ENCODE results near the gene SEMA3G. TPM values are rescaled to one million over a fixed set of nuclear protein-coding genes. Genes with fewer than 3 reads are reported as not detected.

Gene SEMA3G
- total RNA-seq, 2 donors from 2014 or later: 5.1 to 5.5 TPM

DNA sequence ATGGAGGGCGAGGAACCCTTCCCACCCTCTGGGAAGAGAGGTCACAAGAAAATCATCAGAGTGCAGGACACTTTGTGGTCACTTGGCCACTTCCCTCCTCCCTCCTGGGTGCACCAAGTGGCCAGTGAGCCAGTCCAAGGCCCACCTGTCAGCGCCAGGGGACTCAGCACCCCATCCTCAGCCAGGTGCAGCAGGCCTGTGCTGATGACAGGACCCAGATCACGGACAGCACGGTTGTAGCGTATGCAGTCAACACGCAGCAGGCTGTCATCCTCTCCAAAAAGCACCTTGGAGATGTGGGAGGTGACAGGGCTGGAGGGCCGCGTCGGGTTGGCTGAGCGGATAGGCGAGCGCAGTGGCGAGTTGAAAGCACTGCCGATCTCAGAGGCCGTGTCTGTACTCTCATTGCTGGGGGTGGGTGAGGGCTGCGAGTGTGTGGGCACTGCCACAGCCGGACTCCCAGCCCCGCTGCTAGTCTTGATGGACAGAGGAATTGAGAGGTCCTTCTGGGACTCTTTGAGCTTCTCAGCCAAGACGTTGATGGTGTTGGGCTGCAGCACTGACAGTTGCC lies 41.5 kb downstream of the SEMA3G start:
- intact Hi-C loops (cut with DNase I, micrococcal nuclease): no loop called here
- no peak for DNase-seq
- no peak for ATAC-seq

DNA sequence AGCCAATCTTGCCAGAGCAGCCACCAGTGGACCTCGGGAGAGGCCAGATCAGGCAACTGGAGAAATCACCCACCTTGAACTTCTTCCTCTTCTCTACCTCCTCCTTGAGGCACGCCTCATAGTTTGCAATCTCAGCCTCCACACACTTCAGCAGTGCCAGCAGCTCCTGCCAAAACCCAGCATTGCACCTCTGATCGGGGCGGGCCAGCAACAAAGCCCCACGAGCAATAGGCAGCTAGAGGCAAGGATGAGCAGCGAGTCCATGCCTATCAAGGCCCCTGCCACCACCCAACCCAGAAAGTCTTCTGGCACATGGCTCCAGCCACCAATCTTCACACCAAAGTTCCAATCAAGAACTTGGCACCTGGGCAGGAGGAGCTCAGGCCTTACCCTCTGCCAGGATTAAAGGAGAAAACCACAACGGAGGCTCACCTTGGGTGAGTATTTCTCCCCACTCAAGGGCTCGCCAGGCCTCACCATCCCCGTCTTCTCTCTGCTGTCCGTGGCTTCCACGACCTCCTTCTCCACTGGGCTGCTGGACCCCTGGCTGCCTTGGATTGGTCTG lies 42.1 kb downstream of the SEMA3G start:
- no peak for DNase-seq
- intact Hi-C loops (cut with DNase I, micrococcal nuclease): no loop called here
- ATAC-seq: no peak

DNA sequence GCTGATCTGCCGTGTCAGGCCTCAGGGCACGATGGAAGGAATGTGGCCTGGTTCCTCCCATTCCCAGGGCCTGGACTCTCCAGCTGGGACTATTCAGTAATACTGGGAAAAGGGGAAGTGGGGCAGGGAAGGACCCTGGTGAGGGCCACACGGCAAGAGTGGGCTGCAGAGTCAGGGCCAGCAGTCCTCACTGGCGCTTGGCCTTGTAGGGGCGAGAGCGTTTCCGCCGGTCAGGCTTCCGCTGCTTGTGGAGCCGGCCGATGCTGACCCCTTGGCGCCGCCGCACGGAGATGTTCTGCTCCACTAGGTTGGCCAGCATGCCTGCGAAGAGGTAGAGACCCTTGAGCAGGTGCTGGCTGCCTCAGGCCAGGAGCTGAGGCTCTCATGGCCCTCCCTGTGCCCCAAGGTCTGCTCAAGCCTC lies 42.8 kb downstream of the SEMA3G start:
- DNase-seq: no peak
- intact Hi-C loops (cut with DNase I, micrococcal nuclease): no loop called here
- ATAC-seq: no peak

DNA sequence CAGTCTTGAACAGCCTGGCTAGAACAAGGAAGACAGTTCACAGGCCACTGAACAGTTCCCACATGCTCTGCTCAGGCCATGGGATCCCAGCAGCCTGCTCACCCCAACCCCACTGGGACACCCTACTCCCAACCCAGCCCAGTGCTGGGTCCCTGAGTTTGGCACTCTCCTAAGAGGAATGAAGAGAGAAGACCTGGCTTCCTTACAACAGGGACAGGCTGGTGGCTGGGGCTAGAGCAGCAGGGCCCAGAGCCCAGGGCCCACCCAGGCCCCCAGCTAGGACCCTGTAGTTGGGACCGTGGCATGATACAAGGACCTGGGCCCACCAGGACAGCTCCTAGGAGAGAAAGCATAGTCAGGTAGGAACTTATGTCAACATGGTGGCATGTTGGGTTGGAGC lies 43.4 kb downstream of the SEMA3G start:
- ATAC-seq (no peak), DNase-seq (no peak)
- intact Hi-C loops (cut with DNase I, micrococcal nuclease): no loop called here

DNA sequence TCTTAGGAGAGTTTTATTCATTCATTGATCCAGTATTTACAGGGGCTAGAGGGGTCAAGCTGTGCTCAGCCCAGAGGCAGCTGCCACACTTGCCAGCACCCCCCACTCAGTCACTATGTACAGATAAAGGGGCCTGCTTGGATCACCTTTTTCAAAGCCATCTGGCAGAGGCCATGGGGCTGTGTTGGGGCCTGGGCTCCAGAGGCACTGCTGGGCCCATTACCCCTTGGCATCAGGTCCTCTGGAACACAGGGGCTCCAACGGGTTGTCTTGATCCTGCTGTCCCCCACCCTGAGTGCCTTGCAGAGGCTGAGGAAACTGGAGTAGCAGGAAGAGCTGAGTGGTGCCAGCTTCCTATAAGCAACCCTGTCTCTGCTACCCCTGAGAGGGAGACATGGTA lies 43.9 kb downstream of the SEMA3G start:
- intact Hi-C loops (cut with DNase I, micrococcal nuclease): no loop called here
- DNase-seq (no peak), ATAC-seq (no peak)

DNA sequence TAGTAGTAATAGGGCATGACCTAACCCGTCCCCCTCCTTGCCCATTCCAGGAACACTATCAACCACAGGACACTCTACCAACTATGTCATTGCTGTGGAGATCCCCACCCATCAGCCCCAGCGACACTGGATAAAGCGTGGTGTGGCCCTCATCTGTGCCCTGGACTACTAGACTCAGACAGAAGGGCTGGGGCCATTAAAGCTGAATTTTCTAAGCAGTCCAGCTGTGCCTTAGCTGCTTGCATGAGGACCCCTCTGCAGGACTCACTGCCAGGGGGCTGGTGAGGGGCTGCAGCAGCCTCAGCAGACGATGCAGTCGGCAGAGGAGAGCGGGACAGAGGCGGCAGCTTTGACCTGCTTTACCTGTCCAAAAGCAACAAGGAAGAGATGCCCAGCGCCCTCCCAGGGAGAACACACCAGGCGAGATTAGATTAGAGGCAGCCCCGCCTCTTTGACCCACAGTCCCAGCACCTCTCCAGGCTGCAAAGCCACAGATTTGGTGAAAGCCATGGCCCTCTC lies 44.6 kb downstream of the SEMA3G start:
- no peak for DNase-seq
- ATAC-seq: peak; percentile 31
- intact Hi-C loops (cut with DNase I, micrococcal nuclease): no loop called here

DNA sequence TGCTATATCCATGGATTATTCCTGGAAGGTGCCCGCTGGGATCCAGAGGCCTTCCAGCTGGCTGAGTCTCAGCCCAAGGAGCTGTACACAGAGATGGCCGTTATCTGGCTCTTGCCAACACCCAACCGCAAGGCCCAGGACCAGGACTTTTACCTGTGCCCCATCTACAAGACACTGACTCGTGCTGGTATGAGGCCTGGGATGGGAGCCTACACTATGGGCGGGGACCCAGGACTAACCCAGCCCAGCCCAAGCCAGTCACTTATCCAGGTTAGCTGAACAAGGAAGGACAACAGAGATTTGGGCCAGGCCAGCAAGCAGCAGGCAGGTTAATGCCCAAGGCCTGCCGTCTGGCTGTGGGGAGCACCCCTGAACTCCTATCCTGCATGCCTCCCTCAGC lies 45.3 kb downstream of the SEMA3G start:
- ATAC-seq (peak; percentile 58), DNase-seq (no peak)
- intact Hi-C loops (cut with DNase I, micrococcal nuclease): no loop called here

DNA sequence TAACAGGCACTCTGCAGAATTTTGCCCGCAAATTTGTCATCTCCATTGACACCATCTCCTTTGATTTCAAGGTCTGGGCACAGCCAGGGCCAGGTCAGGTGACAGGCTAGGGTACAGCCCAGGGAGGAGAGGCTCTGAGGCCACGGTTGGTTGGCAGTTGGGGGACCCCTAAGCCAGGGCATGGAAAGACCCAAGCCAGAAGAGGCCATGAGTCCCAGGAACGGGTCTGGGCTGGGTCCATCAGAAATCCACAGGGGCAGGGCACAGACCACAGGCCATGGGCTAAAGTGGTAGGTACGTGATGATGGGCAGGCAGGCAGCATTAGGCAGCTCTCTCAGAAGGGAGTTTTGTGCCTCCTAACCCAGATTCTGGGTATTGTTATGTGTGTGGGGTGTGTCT lies 45.8 kb downstream of the SEMA3G start:
- intact Hi-C loops (cut with DNase I, micrococcal nuclease): no loop called here
- no peak for DNase-seq
- ATAC-seq: no peak

DNA sequence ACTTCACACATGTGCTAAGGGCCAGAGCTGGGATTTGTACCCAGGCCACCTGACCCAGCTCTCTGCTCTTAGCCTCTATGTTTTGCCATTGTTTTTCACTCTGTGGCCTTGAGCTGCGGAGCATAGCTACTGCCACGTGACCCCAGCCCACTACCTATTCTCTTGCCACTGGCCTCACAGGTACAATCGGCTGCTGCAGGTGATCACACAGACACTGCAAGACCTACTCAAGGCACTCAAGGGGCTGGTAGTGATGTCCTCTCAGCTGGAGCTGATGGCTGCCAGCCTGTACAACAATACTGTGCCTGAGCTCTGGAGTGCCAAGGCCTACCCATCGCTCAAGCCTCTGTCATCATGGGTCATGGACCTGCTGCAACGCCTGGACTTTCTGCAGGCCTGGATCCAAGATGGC lies 46.2 kb downstream of the SEMA3G start:
- intact Hi-C loops (cut with DNase I, micrococcal nuclease): no loop called here
- no peak for ATAC-seq
- no peak for DNase-seq

DNA sequence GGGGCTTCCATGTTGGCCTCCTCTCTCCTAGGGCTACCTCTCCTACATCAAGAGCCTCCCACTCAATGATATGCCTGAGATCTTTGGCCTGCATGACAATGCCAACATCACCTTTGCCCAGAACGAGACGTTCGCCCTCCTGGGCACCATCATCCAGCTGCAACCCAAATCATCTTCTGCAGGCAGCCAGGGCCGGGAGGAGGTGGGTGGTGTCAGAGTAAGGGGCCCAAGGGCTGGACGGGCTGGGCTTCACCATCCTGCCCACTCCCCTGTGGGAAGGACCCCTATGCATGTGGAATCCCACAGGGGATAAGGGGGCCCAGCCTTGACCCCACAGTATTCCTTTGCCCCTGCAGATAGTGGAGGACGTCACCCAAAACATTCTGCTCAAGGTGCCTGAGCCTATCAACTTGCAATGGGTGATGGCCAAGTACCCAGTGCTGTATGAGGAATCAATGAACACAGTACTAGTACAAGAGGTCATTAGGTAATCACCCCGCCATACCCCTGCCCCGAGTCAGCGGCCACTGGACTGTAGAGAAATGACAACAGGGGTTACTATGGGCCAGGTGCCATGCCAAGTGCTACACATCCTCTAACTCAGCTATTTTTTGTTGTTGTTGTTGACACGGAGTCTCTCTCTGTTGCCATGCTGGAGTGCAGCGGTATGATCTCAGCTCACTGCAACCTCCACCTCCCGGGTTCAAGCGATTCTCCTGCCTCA lies 47.1 kb downstream of the SEMA3G start:
- ATAC-seq: no peak
- intact Hi-C loops (cut with DNase I, micrococcal nuclease): no loop called here
- DNase-seq: no peak

DNA sequence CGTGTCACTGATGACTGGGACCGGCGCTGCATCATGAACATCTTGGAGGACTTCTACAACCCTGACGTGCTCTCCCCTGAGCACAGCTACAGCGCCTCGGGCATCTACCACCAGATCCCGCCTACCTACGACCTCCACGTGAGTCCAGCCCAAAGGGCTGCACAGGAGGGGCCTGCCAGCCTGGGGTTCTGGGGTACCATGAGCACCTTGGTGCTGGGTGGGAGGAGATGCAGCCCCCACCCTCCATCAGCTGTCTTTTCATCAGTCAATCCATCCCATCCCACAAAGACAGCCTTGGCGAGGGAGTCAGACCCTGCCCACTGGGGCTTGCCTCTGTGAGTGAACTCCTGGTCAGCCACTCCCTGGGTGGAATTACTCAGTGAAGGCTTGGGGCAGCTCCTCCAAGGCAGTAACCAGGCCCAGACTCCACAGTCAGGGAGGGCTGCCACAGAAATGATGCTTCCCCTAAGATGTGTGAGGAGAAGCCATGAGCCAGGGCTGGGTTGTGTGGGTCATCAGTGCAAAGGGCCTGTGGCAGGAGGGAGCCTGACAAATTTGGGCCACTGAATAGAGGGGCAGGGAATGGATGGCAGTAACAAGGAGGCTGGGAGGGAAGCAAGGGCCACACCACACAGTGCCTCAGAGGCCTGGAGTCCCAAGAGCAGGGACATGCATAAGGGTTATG lies 47.9 kb downstream of the SEMA3G start:
- intact Hi-C loops (cut with DNase I, micrococcal nuclease): no loop called here
- ATAC-seq (no peak), DNase-seq (no peak)

DNA sequence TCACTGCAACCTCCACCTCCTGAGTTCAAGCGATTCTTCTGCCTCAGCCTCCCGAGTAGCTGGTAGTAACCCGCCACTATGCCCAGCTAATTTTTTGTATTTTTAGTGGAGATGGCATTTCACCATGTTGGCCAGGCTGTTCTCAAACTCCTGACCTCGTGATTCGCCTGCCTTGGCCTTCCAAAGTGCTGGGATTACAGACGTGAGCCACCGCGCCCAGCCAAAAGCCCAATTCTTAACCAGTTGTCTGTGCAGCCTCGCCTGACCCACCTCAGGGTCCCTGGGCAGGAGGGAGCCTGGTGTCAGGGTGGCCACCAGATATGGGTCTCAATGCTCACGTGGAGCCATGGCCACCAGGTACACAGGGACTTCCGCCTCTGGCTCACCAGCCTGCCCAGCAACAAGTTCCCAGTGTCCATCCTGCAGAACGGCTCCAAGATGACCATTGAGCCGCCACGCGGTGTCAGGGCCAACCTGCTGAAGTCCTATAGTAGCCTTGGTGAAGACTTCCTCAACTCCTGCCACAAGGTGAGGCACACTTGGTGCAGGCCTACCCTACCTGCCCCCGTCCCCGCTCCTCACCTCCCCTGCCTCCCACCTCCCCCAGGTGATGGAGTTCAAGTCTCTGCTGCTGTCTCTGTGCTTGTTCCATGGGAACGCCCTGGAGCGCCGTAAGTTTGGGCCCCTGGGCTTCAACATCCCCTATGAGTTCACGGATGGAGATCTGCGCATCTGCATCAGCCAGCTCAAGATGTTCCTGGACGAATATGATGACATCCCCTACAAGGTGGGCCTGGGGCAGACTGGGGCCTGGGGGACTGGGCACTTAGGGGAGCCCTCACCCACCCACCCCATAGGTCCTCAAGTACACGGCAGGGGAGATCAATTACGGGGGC lies 48.6 kb downstream of the SEMA3G start:
- intact Hi-C loops (cut with DNase I, micrococcal nuclease): no loop called here
- no peak for DNase-seq
- no peak for ATAC-seq

DNA sequence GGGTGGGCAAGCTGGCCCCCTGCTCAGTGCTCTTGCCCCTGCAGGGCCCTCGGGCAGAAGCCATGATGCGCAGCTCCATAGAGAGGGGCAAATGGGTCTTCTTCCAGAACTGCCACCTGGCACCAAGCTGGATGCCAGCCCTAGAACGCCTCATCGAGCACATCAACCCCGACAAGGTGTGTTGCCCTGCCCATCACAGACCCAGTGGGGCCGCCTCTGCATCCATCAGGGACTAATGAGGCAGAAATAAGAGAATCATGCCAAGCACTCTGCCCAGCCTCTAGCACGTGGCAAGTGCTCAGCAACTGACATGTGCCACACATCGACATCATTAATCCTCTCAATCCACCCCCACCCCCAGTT lies 49.4 kb downstream of the SEMA3G start:
- DNase-seq: no peak
- no peak for ATAC-seq
- intact Hi-C loops (cut with DNase I, micrococcal nuclease): no loop called here

DNA sequence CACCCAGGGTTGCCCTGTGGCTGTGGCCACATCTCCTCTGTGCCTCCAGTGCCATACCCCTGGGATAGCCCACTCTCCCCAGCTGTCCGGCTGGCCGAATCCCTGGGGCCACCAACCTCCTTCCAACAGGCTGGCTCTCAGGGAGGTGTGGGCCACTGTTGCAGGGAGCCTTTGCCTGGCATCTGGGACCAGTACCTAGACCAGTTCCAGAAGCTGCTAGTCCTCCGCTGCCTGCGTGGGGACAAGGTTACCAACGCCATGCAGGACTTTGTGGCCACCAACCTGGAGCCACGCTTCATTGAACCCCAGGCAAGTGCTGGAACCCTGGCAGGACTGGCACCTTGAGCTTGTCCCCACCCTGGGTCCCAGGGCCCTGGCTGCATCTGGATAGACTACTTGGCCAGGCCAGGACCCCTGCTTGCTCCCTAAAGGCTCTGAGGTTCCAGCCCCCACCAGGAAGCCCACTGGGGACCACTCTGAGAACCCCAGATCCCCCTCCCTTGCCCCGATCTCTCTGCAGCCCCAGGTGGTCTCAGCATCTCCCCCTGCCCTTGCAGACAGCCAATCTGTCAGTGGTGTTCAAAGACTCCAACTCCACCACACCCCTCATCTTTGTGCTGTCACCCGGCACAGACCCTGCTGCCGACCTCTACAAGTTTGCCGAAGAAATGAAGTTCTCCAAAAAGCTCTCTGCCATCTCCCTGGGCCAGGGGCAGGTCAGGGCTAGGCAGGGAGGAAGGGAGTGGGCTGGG lies 50.0 kb downstream of the SEMA3G start:
- no peak for DNase-seq
- ATAC-seq: no peak
- intact Hi-C loops (cut with DNase I, micrococcal nuclease): no loop called here

DNA sequence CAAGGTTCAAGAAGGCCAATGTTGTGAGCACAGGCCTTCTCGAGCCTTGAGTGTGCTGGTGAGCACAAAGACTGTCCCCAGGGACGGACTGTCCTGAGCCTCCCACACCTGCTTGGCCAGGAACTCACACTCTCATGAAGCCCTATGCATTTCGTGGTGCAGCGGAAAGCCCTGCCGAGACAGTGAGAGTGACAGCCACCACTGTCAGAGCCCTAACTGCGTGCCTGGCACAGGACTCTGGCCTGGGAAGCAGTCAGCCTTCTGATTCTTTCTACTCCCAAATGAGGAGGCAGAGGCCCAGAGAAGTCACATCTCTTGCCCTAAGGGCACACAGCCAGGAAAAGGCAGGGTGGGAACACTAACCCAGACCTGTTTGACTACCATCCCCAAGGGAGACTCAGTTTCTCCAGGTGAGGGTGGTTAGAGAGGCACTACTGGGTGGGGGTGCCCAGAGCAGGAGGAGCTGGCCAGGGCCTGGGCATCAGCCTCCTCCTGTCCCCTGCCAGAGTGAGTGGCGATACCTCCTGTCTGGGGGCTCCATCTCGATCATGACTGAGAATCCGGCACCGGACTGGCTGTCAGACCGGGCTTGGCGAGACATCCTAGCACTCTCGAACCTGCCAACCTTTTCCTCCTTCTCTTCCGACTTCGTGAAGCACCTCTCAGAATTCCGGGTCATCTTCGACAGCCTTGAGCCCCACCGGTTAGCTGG lies 50.8 kb downstream of the SEMA3G start:
- intact Hi-C loops (cut with DNase I, micrococcal nuclease): no loop called here
- ATAC-seq (no peak), DNase-seq (no peak)

DNA sequence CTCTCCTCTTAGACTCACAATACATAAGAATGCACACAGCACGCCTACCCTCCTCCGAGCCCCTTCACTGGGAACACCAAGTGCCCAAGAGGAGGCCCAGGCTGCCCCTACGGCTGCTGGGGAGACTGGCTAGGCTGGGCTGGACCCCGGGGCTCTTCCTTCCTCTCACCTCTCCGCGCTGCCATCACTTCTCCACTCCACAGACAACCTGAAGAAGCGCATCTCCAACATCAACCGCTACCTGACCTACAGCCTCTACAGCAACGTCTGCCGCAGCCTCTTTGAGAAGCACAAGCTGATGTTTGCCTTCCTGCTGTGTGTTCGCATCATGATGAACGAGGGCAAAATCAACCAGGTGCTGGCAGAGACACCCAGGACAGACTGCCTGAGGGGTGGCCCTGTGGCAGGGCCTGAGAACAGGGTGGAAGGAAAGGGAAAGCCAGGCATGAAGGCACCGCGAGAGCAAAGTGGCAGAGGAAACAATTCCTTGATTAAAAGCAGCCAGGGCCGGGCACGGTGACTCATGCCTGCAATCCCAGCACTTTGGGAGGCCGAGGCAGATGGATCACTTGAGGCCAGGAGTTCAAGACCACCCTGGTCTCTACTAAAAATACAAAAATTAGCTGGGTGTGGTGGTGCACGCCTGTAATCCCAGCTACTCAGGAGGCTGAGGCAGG lies 51.6 kb downstream of the SEMA3G start:
- intact Hi-C loops (cut with DNase I, micrococcal nuclease): no loop called here
- no peak for DNase-seq
- no peak for ATAC-seq

DNA sequence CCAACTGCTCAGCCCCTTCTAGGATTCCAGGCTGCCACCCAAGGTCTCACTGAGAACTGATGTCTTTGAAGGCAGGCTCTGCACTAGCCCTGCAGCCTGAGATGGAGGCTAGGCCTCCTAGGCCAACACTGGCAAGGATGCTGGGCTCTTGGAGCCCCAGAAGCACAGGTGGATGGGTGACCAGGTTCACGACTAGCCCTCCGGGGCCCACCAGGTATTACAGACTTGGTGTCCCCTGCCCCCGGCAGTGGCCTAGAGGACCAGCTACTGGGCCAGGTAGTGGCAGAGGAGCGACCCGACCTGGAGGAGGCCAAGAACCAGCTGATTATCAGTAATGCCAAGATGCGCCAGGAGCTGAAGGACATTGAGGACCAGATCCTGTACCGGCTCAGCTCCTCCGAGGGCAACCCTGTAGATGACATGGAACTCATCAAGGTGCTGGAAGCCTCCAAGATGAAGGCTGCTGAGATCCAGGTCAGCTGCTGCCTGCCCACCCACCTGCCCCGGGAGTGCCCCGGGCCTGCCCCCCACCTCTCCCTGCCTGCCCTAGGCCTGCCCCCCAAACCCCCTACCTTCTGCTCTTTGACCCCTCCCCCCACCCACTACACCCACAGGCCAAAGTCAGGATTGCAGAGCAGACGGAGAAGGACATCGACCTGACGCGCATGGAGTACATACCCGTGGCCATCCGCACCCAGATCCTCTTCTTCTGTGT lies 52.5 kb downstream of the SEMA3G start:
- ATAC-seq (no peak), DNase-seq (no peak)
- intact Hi-C loops (cut with DNase I, micrococcal nuclease): no loop called here
